Lower leg skin (tissue), 3 donors: ENCODE results near the gene SOS1.

ENCODE experiments used
- POLR2A ChIP-seq, 2 donors: fragments of 450-650 bp; IDR thresholded peaks; one replicate each; pipeline ENCODE4 v1.6.1; 2016 to 2017; ENCODE audit warnings: antibody characterized with exemption in 2 of 2, mild to moderate bottlenecking in 1 of 2, moderate library complexity in 1 of 2
- TF ChIP-seq, protein P1 (sequence below), 3 donors: fragments of 450-650 bp; IDR thresholded peaks; one replicate each; pipeline ENCODE4 v1.5.1; 2016; ENCODE audit warnings: antibody characterized with exemption in 3 of 3, mild to moderate bottlenecking in 3 of 3, moderate library complexity in 2 of 3

- TF ChIP-seq, protein P1, sequence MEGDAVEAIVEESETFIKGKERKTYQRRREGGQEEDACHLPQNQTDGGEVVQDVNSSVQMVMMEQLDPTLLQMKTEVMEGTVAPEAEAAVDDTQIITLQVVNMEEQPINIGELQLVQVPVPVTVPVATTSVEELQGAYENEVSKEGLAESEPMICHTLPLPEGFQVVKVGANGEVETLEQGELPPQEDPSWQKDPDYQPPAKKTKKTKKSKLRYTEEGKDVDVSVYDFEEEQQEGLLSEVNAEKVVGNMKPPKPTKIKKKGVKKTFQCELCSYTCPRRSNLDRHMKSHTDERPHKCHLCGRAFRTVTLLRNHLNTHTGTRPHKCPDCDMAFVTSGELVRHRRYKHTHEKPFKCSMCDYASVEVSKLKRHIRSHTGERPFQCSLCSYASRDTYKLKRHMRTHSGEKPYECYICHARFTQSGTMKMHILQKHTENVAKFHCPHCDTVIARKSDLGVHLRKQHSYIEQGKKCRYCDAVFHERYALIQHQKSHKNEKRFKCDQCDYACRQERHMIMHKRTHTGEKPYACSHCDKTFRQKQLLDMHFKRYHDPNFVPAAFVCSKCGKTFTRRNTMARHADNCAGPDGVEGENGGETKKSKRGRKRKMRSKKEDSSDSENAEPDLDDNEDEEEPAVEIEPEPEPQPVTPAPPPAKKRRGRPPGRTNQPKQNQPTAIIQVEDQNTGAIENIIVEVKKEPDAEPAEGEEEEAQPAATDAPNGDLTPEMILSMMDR (IDR thresholded peaks at IDR 0.05): no peak
- TF ChIP-seq POLR2A (IDR thresholded peaks at IDR 0.05): no peak
These were observed 38.4 kb upstream of the SOS1 start for GRCh38 chr2:39159283-39159682.
